Stomach (tissue), 9 donors: ENCODE data around the gene FOXA1. TPM values are rescaled to one million over a fixed set of nuclear protein-coding genes. Genes with fewer than 3 reads are reported as not detected.

Source experiments
- DNase-seq, 2 donors: peaks; one replicate each; pipeline versions ENCODE4 v3.0.0 to v3.0.0-alpha.2; 2013 to 2019
- H3K27ac ChIP-seq, 5 donors: fragments of 200-600 bp in 4 of 5; sonication (generic) in 4 of 5; one replicate each; pipeline ENCODE4 v1.5.1; 2013 to 2019; ENCODE audit warnings: mild to moderate bottlenecking in 1 of 5, moderate library complexity in 1 of 5
- H3K27me3 ChIP-seq, 3 donors: fragments of 200-600 bp; sonication (generic); one replicate each; pipeline ENCODE4 v1.5.1; 2017 to 2019; ENCODE audit warnings: mixed run types in 1 of 3
- H3K36me3 ChIP-seq, 4 donors: fragments of 200-600 bp; sonication (generic); 1 replicate in 3 of 4; 2 replicates in 1 of 4; pipeline ENCODE4 v1.5.1; 2016 to 2019
- H3K4me1 ChIP-seq, 4 donors: fragments of 200-600 bp; sonication (generic); one replicate each; pipeline ENCODE4 v1.5.1; 2016 to 2019
- H3K4me3 ChIP-seq, 4 donors: fragments of 200-600 bp; sonication (generic) in 3 of 4; one replicate each; pipeline ENCODE4 v1.5.1; 2016 to 2019; ENCODE audit warnings: mild to moderate bottlenecking in 1 of 4
- H3K9me3 ChIP-seq, 4 donors: fragments of 200-600 bp; sonication (generic); one replicate each; pipeline ENCODE4 v1.5.1; 2016 to 2019
- EP300 ChIP-seq: sonication (generic); formaldehyde crosslinking; IDR thresholded peaks from one replicate; pipeline ENCODE4 v1.6.1; 2017; ENCODE audit warnings: antibody characterized with exemption
- POLR2A ChIP-seq, 4 donors: fragments of 450-650 bp; IDR thresholded peaks; one replicate each; pipeline ENCODE4 v1.6.1; 2016; ENCODE audit warnings: antibody characterized with exemption in 4 of 4, control low read depth in 2 of 4, mild to moderate bottlenecking in 1 of 4, moderate library complexity in 1 of 4
- POLR2AphosphoS5 ChIP-seq, 3 donors: sonication (generic); formaldehyde crosslinking; IDR thresholded peaks; one replicate each; pipeline ENCODE4 v1.6.1; 2016; ENCODE audit warnings: antibody characterized with exemption in 3 of 3
- WGBS, 5 donors: extraction: QIAGEN DNeasy Blood & Tissue Kit in 3 of 5; methylation state at CpG; one replicate each; pipeline versions ENCODE4 v1.1.5 to v1.1.7; 2013 to 2018; 5-methylcytosine and 5-hydroxymethylcytosine counted together
- intact Hi-C: fragments of 100-400 bp; cut with DNase I; formaldehyde crosslinking; loops from one replicate; pipeline ENCODE4 v1.15.1; 2023; ENCODE audit warnings: low total_unique reads
- polyA plus RNA-seq, 3 donors: library from polyadenylated mRNA; stranded (reverse); fragments of 200-250 nt; gene quantifications; one replicate each; pipeline ENCODE4 v1.2.3, GENCODE V29; 2013
- total RNA-seq, 5 donors: library from RNA; depleted of rRNA; stranded (reverse); fragments of >200 nt; gene quantifications; one replicate each; pipeline versions ENCODE4 v1.1.0 to v1.2.3, GENCODE V29; 2014 to 2016
- TF ChIP-seq, protein P1 (sequence below), 7 experiments: fragments of 450-650 bp in 4 of 7; fragments of 200-600 bp in 3 of 7; sonication (generic) in 3 of 7; IDR thresholded peaks; one replicate each; pipeline ENCODE4 v1.5.1; 2016 to 2019; ENCODE audit warnings: antibody characterized with exemption in 7 of 7, control low read depth in 2 of 7, mild to moderate bottlenecking in 1 of 7
- donor health status: healthy with polysubstance abuse.
- donor health status: Bipolar disorder and iron deficiency.
- donor health status: healthy.

FOXA1 gene
- total and polyA plus RNA-seq, 8 donors: 0.58 to 147 (median 26.9) TPM

DNA sequence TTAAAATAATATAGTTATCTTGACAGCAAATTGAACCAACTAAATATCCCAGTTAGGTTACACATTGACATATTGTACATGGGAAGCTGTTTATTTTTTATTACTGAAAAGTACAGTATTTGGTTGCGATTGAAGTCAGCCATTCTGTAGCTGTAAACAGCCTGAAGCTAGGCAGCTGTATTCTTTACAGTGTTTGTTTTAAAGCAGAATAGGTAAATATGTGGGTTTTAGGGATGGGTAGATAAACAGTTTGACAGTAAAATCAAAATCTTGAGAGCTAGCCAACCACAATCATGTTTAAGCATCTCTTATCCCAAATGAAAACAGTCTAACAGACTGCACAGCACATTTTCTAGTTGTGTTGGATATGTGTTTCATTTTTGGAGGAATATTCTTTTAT is 46.1 kb upstream of the FOXA1 start:
- WGBS, 5 donors: 57 to 72% (median 70%) methylated on average over 1 of the region's 1 CpG
- no peak for TF ChIP-seq POLR2AphosphoS5 (IDR thresholded peaks at IDR 0.05)
- no peak for TF ChIP-seq EP300
- TF ChIP-seq, protein P1, sequence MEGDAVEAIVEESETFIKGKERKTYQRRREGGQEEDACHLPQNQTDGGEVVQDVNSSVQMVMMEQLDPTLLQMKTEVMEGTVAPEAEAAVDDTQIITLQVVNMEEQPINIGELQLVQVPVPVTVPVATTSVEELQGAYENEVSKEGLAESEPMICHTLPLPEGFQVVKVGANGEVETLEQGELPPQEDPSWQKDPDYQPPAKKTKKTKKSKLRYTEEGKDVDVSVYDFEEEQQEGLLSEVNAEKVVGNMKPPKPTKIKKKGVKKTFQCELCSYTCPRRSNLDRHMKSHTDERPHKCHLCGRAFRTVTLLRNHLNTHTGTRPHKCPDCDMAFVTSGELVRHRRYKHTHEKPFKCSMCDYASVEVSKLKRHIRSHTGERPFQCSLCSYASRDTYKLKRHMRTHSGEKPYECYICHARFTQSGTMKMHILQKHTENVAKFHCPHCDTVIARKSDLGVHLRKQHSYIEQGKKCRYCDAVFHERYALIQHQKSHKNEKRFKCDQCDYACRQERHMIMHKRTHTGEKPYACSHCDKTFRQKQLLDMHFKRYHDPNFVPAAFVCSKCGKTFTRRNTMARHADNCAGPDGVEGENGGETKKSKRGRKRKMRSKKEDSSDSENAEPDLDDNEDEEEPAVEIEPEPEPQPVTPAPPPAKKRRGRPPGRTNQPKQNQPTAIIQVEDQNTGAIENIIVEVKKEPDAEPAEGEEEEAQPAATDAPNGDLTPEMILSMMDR (IDR thresholded peaks at IDR 0.05): no peak
- no peak for TF ChIP-seq POLR2A (IDR thresholded peaks at IDR 0.05)

DNA sequence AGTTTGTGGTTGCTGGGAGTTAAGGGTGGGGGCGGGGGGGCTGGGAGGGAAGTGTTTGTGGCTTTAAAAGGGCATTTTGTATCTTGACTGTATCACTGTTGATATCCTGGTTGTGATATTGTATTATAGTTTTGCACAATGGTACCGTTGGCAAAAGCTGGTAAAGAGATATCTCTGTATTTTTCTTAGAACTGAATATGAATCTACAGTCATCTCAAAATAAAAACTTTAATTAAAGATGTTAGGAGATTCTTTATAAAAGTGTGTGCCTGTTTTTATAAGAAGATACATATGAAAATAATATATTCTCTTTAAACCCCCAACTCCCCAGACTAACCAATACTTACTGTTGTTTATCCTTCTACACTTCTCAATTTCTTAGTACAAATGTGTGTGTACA is 43.5 kb upstream of the FOXA1 start:
- Histone ChIP-seq H3K27ac (no peak overlapping the region), H3K27me3 (no peaks in the 10 kb centered on the region), H3K4me3 (no peak overlapping the region), H3K36me3 (peaks cover 0 to 1% (median 0%) of the 10 kb centered on the region in 4 donors), H3K4me1 (no peaks in the 10 kb centered on the region), H3K9me3 (peaks cover 0 to 3% (median 0%) of the 10 kb centered on the region in 4 donors)
- intact Hi-C loops: no loop called here
- WGBS, 5 donors: 64 to 78% (median 70%) methylated on average over 2 of the region's 2 CpGs
- TF ChIP-seq POLR2A (IDR thresholded peaks at IDR 0.05) (no peak), EP300 (no peak), POLR2AphosphoS5 (IDR thresholded peaks at IDR 0.05) (no peak)
- TF ChIP-seq, protein P1 (IDR thresholded peaks at IDR 0.05): no peak
- DNase-seq: no peak

More for the DNA sequence above, 46.1 kb upstream of the FOXA1 start:
- no peak for DNase-seq
- H3K27me3 ChIP-seq: no peaks in the 10 kb centered on the region
- no peaks in the 10 kb centered on the region for H3K9me3 ChIP-seq
- H3K4me1 ChIP-seq: no peaks in the 10 kb centered on the region
- no peaks in the 10 kb centered on the region for H3K36me3 ChIP-seq
- no peak overlapping the region for H3K27ac ChIP-seq
- no peak overlapping the region for H3K4me3 ChIP-seq
- intact Hi-C loops: no loop called here

DNA sequence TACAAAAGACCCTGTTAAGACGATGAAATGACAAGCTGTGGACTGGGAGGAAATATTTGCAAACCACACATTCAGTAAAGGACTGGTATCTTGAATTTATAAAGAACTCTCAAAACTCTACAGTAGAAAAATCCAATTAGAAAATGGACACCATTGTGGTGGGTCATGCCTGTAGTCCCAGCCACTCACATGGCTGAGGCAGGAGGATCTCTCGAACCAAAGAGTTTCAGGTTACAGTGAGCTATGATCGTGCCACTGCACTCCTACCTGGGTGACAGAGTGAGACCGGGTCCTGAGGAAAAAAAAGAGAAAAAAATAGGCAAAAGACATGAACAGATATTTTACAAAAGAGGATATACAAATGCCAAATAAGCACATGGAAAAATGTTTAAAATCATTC is 42.3 kb upstream of the FOXA1 start:
- WGBS, 5 donors: 74 to 88% (median 78%) methylated on average over 4 of the region's 4 CpGs
- peaks cover 0 to 8% (median 7%) of the 10 kb centered on the region in 4 donors for H3K9me3 ChIP-seq
- intact Hi-C loops: no loop called here
- peaks cover 0 to 6% (median 0%) of the 10 kb centered on the region in 4 donors for H3K36me3 ChIP-seq
- peaks cover 0 to 4% (median 0%) of the 10 kb centered on the region in 3 donors for H3K27me3 ChIP-seq
- H3K27ac ChIP-seq: no peak overlapping the region
- no peaks in the 10 kb centered on the region for H3K4me1 ChIP-seq
- DNase-seq: no peak
- no peak overlapping the region for H3K4me3 ChIP-seq
- TF ChIP-seq POLR2A (IDR thresholded peaks at IDR 0.05): no peak
- no peak for TF ChIP-seq POLR2AphosphoS5 (IDR thresholded peaks at IDR 0.05)
- TF ChIP-seq EP300: no peak
- TF ChIP-seq, protein P1 (IDR thresholded peaks at IDR 0.05): no peak

DNA sequence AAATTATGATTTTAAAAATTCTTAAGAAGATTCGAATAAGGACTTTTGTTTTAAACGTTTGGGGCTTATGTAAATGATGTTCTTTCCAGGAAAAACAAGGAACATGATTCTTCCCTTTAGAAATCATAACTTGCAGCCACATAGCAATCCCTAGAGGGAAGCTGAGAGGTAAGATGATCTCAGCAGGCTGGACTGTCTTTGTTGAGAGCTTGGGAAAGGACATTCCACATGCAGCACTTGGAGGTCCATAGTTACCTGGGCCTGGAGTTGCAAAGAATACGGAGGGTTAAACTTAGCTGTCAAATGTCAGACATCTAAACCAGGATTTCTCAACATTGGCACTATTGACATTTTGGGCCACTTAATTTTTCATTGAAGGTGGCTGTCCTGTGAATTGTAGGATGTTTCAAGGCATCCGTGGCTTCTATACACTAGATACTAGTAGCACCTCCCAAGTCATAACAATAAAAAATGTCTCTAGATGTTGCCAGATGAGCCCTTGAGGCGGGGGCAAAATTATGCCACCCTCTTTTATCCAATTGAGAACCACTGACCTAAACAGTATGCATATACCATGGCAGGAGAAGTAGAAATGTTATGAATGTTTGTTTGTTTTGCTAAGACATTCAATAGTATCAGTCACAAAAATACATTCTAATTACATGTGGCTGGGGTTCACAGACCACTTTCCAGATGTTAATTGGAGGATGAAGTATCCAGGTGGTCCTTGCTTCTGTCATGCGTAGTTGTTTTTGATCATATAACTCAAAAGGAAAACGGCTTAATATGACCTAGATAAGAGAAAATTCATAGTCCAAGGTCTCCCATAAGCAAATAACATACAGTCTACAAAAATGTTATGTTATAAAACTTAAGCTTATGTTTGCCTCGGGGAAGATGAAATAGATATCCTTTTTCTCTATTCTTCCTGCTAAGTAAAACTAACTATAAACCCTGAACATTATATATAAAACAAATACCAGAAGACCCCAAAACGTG is 30.8 kb upstream of the FOXA1 start:
- DNase-seq: no peak
- H3K9me3 ChIP-seq: peaks cover 0 to 21% (median 10%) of the 10 kb centered on the region in 4 donors
- WGBS, 5 donors: 77 to 83% (median 81%) methylated on average over 9 of the region's 9 CpGs
- TF ChIP-seq POLR2AphosphoS5 (IDR thresholded peaks at IDR 0.05) (no peak), POLR2A (IDR thresholded peaks at IDR 0.05) (no peak), EP300 (no peak)
- TF ChIP-seq, protein P1 (IDR thresholded peaks at IDR 0.05): no peak
- no peak overlapping the region for H3K27ac ChIP-seq
- peaks cover 0 to 17% (median 10%) of the 10 kb centered on the region in 4 donors for H3K36me3 ChIP-seq
- no peak overlapping the region for H3K4me3 ChIP-seq
- intact Hi-C loops: no loop called here
- H3K27me3 ChIP-seq: peaks cover 0 to 35% (median 9%) of the 10 kb centered on the region in 3 donors
- peaks cover 0 to 10% (median 6%) of the 10 kb centered on the region in 4 donors for H3K4me1 ChIP-seq
